Peyer's patch (tissue), 4 donors: ENCODE measurements around the gene DCAKD. TPM values are rescaled to one million over a fixed set of nuclear protein-coding genes. Genes with fewer than 3 reads are reported as not detected.

Source experiments
- DNase-seq, 3 donors: peaks; one replicate each; pipeline ENCODE4 v3.0.0-alpha.2; 2017 to 2019
- H3K27ac ChIP-seq, 4 donors: fragments of 200-600 bp; sonication (generic); one replicate each; pipeline ENCODE4 v1.5.1; 2016 to 2019
- H3K27me3 ChIP-seq, 2 donors: fragments of 200-600 bp; sonication (generic); one replicate each; pipeline ENCODE4 v1.5.1; 2019
- H3K36me3 ChIP-seq, 3 donors: fragments of 200-600 bp; sonication (generic); one replicate each; pipeline ENCODE4 v1.5.1; 2016 to 2019
- H3K4me1 ChIP-seq, 4 donors: fragments of 200-600 bp; sonication (generic); one replicate each; pipeline ENCODE4 v1.5.1; 2016 to 2019
- H3K4me3 ChIP-seq, 4 donors: fragments of 200-600 bp; sonication (generic); 1 replicate in 3 of 4; 2 replicates in 1 of 4; pipeline ENCODE4 v1.5.1; 2016 to 2019; ENCODE audit warnings: mild to moderate bottlenecking in 1 of 4
- H3K9me3 ChIP-seq, 4 donors: fragments of 200-600 bp; sonication (generic); one replicate each; pipeline ENCODE4 v1.5.1; 2016 to 2019; ENCODE audit warnings: mild to moderate bottlenecking in 1 of 4
- CTCF ChIP-seq, 6 experiments: fragments of 450-650 bp in 4 of 6; fragments of 200-600 bp in 2 of 6; sonication (generic) in 1 of 6; IDR thresholded peaks; one replicate each; pipeline ENCODE4 v1.5.1; 2017 to 2019; ENCODE audit warnings: antibody characterized with exemption in 6 of 6, mild to moderate bottlenecking in 3 of 6, moderate library complexity in 1 of 6
- POLR2A ChIP-seq, 2 donors: fragments of 450-650 bp; IDR thresholded peaks; one replicate each; pipeline ENCODE4 v1.5.1; 2017; ENCODE audit warnings: antibody characterized with exemption in 2 of 2, mild to moderate bottlenecking in 2 of 2, moderate library complexity in 2 of 2
- total RNA-seq, 4 donors: library from RNA; depleted of rRNA; stranded (reverse); fragments of >200 nt; gene quantifications; one replicate each; pipeline ENCODE4 v1.1.0, GENCODE V29; 2016

DCAKD gene
- total RNA-seq, 4 donors from 2014 or later = 12.6 to 78.4 (median 23.2) TPM

- Histone ChIP-seq H3K27ac (peak overlapping the region; percentile 13 to 73 (median 49)), H3K4me1 (peaks cover 0 to 7% (median 2%) of the 10 kb centered on the region in 4 donors), H3K9me3 (no peaks in the 10 kb centered on the region), H3K4me3 (no peak overlapping the region), H3K27me3 (no peaks in the 10 kb centered on the region), H3K36me3 (peaks cover 0 to 33% (median 0%) of the 10 kb centered on the region in 3 donors)
- no peak for TF ChIP-seq CTCF (IDR thresholded peaks at IDR 0.05)
- TF ChIP-seq POLR2A (IDR thresholded peaks at IDR 0.05) = no peak
- peak in 1 of 3 donors; percentile 61 for DNase-seq
These were observed 22.1 kb upstream of the DCAKD start for GRCh38 chr17:45073414-45074070.

- H3K4me3 ChIP-seq = no peak overlapping the region
- TF ChIP-seq CTCF (IDR thresholded peaks at IDR 0.05) = no peak
- no peak for TF ChIP-seq POLR2A (IDR thresholded peaks at IDR 0.05)
- no peaks in the 10 kb centered on the region for H3K9me3 ChIP-seq
- peaks cover 0 to 7% (median 0%) of the 10 kb centered on the region in 4 donors for H3K4me1 ChIP-seq
- no peak for DNase-seq
- H3K36me3 ChIP-seq = peaks cover 0 to 37% (median 0%) of the 10 kb centered on the region in 3 donors
- H3K27me3 ChIP-seq = no peaks in the 10 kb centered on the region
- H3K27ac ChIP-seq = no peak overlapping the region
These were observed 19.4 kb upstream of the DCAKD start for GRCh38 chr17:45070809-45071208.

GRCh38 chr17:45070001-45070400 lies 18.6 kb upstream of the DCAKD start:
- no peak overlapping the region for H3K27ac ChIP-seq

GRCh38 chr17:45067637-45068036 lies 16.2 kb upstream of the DCAKD start:
- DNase-seq = no peak
- H3K4me1 ChIP-seq = peaks cover 0 to 34% (median 6%) of the 10 kb centered on the region in 4 donors

More at GRCh38 chr17:45070001-45070400, 18.6 kb upstream of the DCAKD start:
- DNase-seq = no peak
- Histone ChIP-seq H3K4me3 (no peak overlapping the region), H3K9me3 (no peaks in the 10 kb centered on the region), H3K27me3 (no peaks in the 10 kb centered on the region), H3K36me3 (peaks cover 0 to 32% (median 0%) of the 10 kb centered on the region in 3 donors), H3K4me1 (peaks cover 0 to 10% (median 0%) of the 10 kb centered on the region in 4 donors)
- no peak for TF ChIP-seq CTCF (IDR thresholded peaks at IDR 0.05)
- no peak for TF ChIP-seq POLR2A (IDR thresholded peaks at IDR 0.05)

GRCh38 chr17:45063198-45063597 lies 11.8 kb upstream of the DCAKD start:
- Histone ChIP-seq H3K36me3 (peaks cover 0 to 4% (median 0%) of the 10 kb centered on the region in 3 donors), H3K4me3 (peak overlapping the region in 1 of 4 donors; percentile 73), H3K27ac (peak overlapping the region in 2 of 4 donors; percentile 30 to 71), H3K4me1 (peaks cover 0 to 54% (median 12%) of the 10 kb centered on the region in 4 donors), H3K9me3 (no peaks in the 10 kb centered on the region), H3K27me3 (no peaks in the 10 kb centered on the region)
- TF ChIP-seq POLR2A (IDR thresholded peaks at IDR 0.05) (no peak), CTCF (IDR thresholded peaks at IDR 0.05) (no peak)
- no peak for DNase-seq

More at GRCh38 chr17:45067637-45068036, 16.2 kb upstream of the DCAKD start:
- Histone ChIP-seq H3K27me3 (no peaks in the 10 kb centered on the region), H3K36me3 (peaks cover 0 to 21% (median 0%) of the 10 kb centered on the region in 3 donors), H3K4me3 (no peak overlapping the region), H3K9me3 (no peaks in the 10 kb centered on the region), H3K27ac (no peak overlapping the region)
- TF ChIP-seq POLR2A (IDR thresholded peaks at IDR 0.05) (no peak), CTCF (IDR thresholded peaks at IDR 0.05) (no peak)
